NAMALWA (cell line): ENCODE measurements around the gene LMF1.

Experiments used
- DNase-seq: peaks from one replicate; pipeline ENCODE4 v3.0.0-alpha.2; 2015; ENCODE audit warnings: low spot score

Gene LMF1

DNA sequence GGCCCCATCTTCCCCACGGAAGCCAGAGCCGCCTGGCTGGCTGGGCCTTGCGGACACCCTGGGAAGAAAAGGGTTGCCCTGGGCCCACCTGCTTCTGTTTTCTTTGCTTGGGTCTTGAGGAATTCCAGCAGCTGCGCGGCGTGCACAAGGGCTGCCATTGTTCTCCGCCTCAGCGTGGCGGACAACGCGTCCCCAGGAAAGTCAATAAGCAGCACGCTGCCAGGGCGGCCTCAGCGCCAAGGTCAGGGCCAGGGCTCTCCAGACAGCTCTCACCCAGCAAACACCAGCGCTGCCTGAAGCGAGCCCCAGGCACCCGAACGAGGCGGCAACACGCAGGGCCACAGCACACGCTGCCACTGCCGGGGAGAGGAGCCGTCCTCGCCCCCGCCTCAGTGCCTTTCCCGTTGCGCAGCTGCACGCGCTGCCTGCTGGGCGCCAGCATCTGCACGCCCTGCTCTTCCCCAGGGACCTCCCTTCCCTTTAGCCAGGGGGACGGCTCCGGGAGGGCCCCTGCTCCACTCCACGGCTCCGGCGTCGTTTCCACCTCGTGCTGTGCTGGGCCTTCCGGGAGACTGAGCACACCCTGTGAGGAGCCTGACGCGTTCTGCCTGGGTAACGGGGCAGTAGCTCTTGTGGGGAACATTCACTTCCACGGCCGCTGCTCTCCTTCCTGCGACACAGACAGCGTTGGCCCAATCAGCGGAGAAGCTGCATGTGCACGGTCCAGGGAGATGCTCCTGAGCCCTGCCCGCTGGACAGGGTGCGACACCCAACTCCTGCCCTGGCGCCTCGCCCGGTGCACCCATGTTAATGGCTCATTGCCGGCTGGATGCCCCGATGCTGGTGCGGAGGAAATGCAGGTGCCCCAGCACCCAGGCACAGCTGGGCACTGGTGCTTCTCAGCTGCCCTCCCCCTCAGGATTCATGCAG, 57.8 kb downstream of the LMF1 start:
- DNase-seq: no peak

DNA sequence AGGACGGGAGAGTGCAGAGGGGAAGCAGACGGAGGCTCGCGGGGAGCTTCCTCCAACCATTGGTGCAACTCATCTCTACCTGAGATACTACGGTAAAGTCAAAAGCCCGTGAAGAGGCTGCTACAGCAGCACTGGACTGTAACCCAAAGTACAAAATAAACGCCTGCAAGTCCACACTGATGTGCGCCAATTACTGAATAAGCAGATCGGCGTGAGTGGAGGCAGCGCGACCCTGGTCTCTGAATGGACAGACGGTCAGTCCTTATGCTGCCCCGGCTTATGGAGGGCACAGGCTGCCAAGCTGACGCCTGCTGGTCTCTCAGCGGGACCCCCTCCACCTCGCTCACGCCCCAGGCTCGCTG, 58.5 kb downstream of the LMF1 start:
- no peak for DNase-seq

- DNase-seq: no peak
These were observed 59.0 kb downstream of the LMF1 start for GRCh38 chr16:911604-912321.

DNA sequence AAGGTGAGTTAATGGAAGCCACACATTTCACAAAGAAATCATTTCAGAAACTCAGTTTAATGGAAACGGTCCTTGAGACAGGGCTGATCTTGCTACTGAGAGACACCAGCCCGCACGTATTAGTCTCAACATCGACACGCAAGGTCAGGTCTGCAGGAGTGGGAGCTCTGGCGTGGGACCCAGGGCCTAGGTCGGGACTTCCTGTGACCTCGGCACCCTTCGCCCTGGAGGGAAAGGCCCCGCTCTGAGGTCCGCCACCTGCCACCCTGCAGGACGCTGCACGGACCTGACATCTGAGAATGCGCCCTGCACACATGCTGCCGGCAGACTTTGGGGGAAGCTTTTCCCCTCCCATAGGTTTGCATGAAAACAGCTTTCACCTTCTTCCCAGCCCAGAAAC, 59.7 kb downstream of the LMF1 start:
- DNase-seq: no peak

DNA sequence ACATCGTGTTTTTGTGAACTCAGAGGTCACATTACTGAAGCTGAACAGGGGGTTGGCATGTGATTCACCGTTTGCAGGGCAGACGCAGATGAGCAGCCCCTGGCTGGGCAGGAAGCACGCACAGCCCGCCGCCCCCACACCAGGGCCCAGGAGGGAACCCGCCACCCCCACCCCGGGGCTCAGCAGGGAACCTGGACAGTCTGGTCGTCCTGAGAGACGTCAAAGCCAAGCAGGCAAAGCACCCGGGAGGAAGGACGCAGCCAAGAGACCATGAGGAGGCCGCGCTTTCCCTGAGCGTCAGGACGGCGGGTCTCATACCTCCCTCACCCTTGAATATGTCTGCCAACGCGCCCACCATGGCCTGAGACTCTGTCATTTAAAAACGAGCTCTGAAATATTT, 60.6 kb downstream of the LMF1 start:
- no peak for DNase-seq

DNA sequence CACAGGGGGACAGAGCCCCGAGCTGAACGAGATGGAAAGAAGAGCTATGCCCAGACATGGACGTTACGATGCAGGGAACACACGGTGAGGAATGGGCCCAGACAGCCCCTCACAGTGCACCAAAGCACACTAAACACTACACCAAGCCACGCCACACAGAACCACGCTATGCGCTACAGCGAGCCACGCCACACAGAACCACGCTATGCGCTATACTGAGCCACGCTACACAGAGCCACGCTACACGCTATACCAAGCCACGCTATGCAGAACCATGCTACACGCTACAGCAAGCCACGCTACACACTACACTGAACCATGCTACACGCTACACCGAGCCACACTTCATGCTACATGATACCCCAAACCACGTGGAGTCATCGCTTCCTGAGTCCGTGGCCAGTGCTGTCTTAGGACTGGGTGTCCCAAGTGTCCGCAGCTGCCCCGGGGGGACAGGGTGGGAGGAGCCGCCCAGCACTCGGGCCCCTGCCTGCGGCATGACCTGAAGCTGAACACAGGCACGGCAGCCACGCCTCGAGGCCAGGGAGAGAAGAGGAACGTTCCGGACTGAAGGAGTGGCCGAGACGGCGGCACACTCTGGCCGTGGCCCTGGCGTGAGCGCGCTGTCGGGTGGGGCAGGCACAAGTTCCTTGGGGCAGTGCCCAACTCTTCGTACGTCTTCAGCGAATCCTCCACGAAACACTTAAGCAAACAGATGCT, 61.3 kb downstream of the LMF1 start:
- DNase-seq: no peak

GRCh38 chr16:908526-909155, 62.1 kb downstream of the LMF1 start:
- no peak for DNase-seq

DNA sequence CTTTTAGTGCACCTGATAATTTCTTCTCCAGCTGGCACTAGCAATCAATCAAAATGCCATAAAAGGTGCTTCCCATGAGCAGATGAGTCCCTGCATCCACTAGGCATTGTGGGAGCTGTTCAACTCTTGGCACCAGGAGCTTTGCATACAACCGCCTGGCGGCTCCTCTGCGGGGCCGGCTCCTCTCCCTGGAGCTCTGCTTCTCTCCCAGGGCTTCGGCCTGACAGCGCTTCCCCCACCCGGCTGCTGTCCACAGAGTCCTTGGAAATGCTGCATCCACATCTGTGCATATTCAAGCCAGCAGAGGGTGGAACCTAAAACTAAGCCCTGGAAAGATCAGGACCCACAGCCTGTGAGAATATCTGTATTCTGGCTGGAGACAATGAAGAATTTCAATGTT, 62.9 kb downstream of the LMF1 start:
- DNase-seq: no peak

DNA sequence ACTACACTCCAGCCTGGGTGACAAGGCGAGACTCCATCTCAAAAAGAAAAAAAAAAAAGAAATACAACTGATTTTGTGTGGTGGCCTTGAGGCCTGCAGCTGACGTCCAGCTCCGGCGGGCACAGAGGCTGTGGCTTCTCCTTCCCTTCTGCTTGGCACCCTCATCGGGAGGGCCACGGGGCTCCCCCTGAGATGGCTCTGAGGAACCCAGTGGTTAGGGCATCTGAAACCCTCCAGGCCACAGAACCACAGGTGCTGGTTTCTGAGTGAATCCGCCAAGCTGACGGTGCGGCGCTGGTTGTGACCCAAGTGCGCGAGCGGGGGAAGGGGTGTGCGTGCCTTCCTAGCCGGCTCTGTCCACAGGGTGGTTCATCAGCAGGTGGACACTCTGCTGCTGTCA, 63.4 kb downstream of the LMF1 start:
- no peak for DNase-seq

DNA sequence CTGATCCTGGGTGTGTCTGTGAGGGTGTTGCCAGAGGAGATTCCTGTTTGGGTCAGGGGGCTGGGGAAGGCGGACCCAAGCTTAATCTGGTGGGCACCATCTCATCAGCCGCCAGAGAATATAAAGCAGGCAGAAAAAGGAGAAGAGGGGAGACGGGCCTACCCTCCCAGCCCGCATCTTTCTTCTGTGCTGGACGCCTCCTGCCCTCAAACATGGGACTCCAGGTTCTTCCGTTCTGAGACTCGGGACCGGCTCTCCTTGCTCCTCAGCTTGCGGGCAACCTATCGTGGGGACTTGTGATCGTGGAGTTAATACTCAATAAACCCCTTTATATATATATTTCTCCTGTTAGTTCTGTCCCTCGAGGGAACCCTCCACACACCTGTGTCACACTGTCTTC, 64.5 kb downstream of the LMF1 start:
- no peak for DNase-seq

DNA sequence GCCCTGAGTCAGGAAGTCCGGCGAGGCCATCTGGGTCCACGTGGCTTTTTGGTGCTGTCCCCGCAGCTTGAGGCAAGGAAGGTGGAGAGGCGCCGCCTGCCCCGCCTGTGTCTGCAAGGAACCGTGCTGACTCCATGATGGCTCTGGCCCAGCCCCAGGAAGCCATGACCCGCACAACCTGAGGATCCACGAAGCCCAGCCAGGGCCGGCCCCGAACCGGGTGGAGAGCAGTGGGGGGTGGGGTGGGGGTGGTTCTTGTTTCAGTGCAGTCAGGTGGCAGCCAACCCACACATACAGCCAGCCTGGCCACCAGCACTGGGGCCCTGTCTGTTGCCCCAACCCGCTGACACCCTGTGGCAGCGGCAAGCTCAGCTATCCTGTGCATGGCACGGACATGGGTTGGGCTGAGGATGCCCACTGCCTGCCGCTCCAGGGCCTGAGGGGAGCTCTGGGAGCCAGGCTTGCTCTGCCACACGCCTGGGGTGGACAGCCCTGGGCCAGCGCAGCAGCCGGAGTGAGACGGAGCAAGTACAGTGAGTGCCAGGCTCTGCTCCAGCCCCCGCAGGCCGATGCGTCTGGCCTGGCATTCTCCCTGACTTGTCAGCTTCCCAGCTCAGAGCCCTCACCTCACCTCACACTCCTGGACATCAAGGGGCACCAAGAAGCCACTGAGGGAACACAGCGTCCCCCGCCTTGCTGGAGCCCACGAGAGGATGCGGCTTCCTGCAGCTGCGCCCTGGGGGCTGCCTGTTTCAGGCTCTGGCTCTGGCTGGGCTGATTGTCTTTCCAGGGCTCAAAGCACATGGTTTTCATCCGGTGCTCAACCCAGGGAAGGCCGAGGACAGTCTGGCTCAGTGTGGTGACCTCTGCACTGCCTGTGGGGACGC, 68.8 kb downstream of the LMF1 start:
- no peak for DNase-seq

DNA sequence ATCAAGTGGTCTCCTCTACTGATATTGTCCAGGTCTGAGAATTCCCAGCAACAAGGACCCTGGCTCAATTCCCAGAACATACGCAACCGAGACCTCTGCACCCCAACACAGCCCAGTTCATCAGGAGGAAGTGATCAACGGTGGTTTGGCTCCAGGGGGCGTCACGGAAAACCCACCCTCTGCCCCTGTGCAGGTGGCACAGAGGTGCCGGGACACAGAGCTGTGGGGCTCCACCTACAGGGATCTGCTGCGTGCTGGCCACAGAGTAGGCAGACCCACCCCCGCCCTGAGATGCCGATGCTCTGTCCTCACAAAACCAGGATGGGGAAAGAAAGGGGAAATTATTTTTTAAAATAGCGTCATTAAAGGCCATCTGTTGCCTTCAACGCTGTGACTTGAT, 69.6 kb downstream of the LMF1 start:
- no peak for DNase-seq

- DNase-seq: no peak
These were observed 70.6 kb downstream of the LMF1 start for GRCh38 chr16:900211-900610.

DNA sequence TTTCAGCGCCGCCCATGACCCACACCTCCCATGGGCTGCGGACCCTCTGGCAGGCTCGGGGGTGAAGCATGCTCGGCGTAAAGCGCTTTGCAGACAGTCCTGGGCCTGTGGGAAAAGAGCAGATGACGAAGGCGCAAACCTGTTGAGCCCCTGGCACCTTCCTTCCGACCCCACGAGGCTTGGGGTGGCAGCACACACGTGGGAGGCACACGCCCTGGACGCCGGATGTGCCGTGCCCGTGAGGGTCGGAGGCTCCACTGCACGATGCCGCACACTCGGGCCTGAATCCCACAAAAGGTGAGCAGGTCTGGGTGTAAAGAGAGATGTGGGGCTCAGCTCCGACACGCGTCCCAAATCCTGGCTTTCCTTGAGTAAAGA, 71.1 kb downstream of the LMF1 start:
- DNase-seq: no peak

- no peak for DNase-seq
These were observed 71.8 kb downstream of the LMF1 start for GRCh38 chr16:898761-899682.

DNA sequence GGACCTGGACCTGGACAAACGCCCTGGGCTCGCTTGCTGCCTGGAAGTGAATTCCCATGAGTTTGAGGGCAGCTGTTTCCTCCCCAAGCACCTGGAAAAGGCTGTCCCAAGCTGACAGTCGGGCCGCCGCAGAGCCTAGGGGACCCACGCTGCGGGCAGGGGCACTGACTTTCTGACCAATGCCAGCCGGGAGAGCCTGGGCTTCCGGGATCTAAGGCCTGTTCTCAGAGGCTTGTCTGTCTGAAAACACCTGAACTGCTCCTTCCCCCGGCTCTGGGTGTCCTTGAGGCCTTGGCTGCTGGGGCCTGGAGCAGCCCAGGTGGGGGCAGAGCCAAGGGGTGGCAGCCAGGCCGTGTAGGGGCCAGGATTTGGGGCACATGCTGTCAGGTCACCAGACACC, 72.6 kb downstream of the LMF1 start:
- no peak for DNase-seq

DNA sequence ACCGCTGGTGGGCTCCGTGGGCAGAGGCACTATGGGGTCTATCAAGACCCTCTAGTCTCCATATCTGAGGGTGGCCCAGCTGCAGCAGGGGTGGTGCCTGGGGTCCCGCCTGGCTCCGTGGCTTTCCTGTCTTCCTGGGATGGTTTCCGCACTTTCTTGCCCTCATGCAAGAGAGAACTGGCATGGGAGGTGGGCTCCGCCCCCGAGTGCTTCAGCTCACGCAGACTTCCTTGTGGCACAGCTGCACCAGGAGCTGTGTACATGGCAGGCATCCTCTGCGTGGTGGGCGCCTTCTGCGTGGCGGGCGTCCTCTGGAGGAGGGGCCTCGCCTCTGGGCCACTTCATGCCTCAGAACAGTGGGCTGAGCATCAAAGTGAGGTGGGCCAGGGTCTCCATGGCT, 73.1 kb downstream of the LMF1 start:
- DNase-seq: no peak

- DNase-seq: no peak
These were observed 73.6 kb downstream of the LMF1 start for GRCh38 chr16:897200-897543.

GRCh38 chr16:896261-897199, 74.3 kb downstream of the LMF1 start:
- no peak for DNase-seq
